Osteoblast (primary cell): ENCODE results near the gene CXXC5. TPM values are rescaled to one million over a fixed set of nuclear protein-coding genes. Genes with fewer than 3 reads are reported as not detected.
A peak's percentile ranks its signal among the peaks of the same experiment; 100 is the strongest.

Source experiments
- DNase-seq: peaks from one replicate; pipeline ENCODE4 v3.0.0; 2011; ENCODE audit warnings: low spot score, mixed read lengths; ENCODE audit not compliant: insufficient read length; ENCODE audit errors: missing footprints
- H2AFZ ChIP-seq: 2 replicates; pipeline ENCODE4 v1.6.0; 2011; ENCODE audit warnings: mild to moderate bottlenecking, low read length
- H3K27ac ChIP-seq: 2 replicates; pipeline ENCODE4 v1.5.1; 2011; ENCODE audit warnings: mild to moderate bottlenecking, low read depth, low read length, moderate library complexity
- H3K27me3 ChIP-seq: 2 replicates; pipeline ENCODE4 v1.6.0; 2012; ENCODE audit warnings: mild to moderate bottlenecking, control low read depth, inconsistent platforms, low read length, moderate library complexity; ENCODE audit not compliant: insufficient read depth
- H3K36me3 ChIP-seq: 2 replicates; pipeline ENCODE4 v1.5.1; 2011; ENCODE audit warnings: mild to moderate bottlenecking, low read length, control low read depth, moderate library complexity; ENCODE audit not compliant: insufficient read depth
- H3K4me1 ChIP-seq: 2 replicates; pipeline ENCODE4 v1.5.1; 2011; ENCODE audit warnings: mild to moderate bottlenecking, low read length, control low read depth, moderate library complexity; ENCODE audit not compliant: insufficient read depth
- H3K4me2 ChIP-seq: 2 replicates; pipeline ENCODE4 v1.6.0; 2011; ENCODE audit warnings: mild to moderate bottlenecking, low read length; ENCODE audit not compliant: insufficient read depth
- H3K4me3 ChIP-seq: fragments of 200-600 bp; sonication (generic); 3 replicates; pipeline ENCODE4 v1.5.1; 2012; ENCODE audit warnings: mild to moderate bottlenecking, low read length, inconsistent platforms; ENCODE audit not compliant: insufficient read depth
- H3K79me2 ChIP-seq: 2 replicates; pipeline ENCODE4 v1.6.0; 2012; ENCODE audit warnings: mild to moderate bottlenecking, low read length, control low read depth, inconsistent platforms; ENCODE audit not compliant: insufficient read depth
- H3K9me3 ChIP-seq: 2 replicates; pipeline ENCODE4 v1.5.1; 2011; ENCODE audit warnings: low read depth, low read length, control low read depth
- H4K20me1 ChIP-seq: 2 replicates; pipeline ENCODE4 v1.6.0; 2012; ENCODE audit warnings: mild to moderate bottlenecking, low read length, control low read depth; ENCODE audit not compliant: insufficient read depth
- CTCF ChIP-seq: IDR thresholded peaks from 2 replicates; pipeline ENCODE4 v1.5.1; 2011; ENCODE audit warnings: mild to moderate bottlenecking, low read depth, low read length, moderate library complexity; ENCODE audit errors: extremely low read depth
- total RNA-seq: library from RNA; depleted of rRNA; stranded (reverse); fragments of >200 nt; gene quantifications from 2 replicates; pipeline ENCODE4 v1.2.3, GENCODE V29; 2012

The CXXC5 gene
- total RNA-seq, 1 donor, result 186 TPM

GRCh38 chr5:139683295-139684271 is 35.4 kb downstream of the CXXC5 start:
- no peaks in the 10 kb centered on the region for H3K27me3 ChIP-seq
- no peak for DNase-seq
- H3K4me3 ChIP-seq, result no peak overlapping the region
- H3K4me1 ChIP-seq, result peaks cover 11% of the 10 kb centered on the region
- no peak overlapping the region for H3K4me2 ChIP-seq
- no peaks in the 10 kb centered on the region for H3K9me3 ChIP-seq
- no peak overlapping the region for H2AFZ ChIP-seq
- peak overlapping the region; percentile 56 for H3K27ac ChIP-seq
- TF ChIP-seq CTCF, result no peak
- peaks cover 62% of the 10 kb centered on the region for H4K20me1 ChIP-seq
- H3K36me3 ChIP-seq, result peaks cover 73% of the 10 kb centered on the region
- peaks cover 91% of the 10 kb centered on the region for H3K79me2 ChIP-seq

GRCh38 chr5:139684350-139684880 is 36.3 kb downstream of the CXXC5 start:
- TF ChIP-seq CTCF, result no peak
- H3K27me3 ChIP-seq, result no peaks in the 10 kb centered on the region
- no peak overlapping the region for H3K4me2 ChIP-seq
- H3K27ac ChIP-seq, result peak overlapping the region; percentile 56
- H3K9me3 ChIP-seq, result no peaks in the 10 kb centered on the region
- H3K79me2 ChIP-seq, result peaks cover 87% of the 10 kb centered on the region
- peaks cover 78% of the 10 kb centered on the region for H3K36me3 ChIP-seq
- H3K4me1 ChIP-seq, result peaks cover 13% of the 10 kb centered on the region
- no peak for DNase-seq
- no peak overlapping the region for H3K4me3 ChIP-seq
- no peak overlapping the region for H2AFZ ChIP-seq
- H4K20me1 ChIP-seq, result peaks cover 60% of the 10 kb centered on the region

GRCh38 chr5:139684881-139685749 is 37.0 kb downstream of the CXXC5 start:
- Histone ChIP-seq H2AFZ (no peak overlapping the region), H3K4me1 (peaks cover 15% of the 10 kb centered on the region), H3K9me3 (no peaks in the 10 kb centered on the region), H3K27me3 (no peaks in the 10 kb centered on the region), H3K4me2 (no peak overlapping the region), H3K79me2 (peaks cover 82% of the 10 kb centered on the region), H3K36me3 (peaks cover 73% of the 10 kb centered on the region), H4K20me1 (peaks cover 57% of the 10 kb centered on the region), H3K27ac (peak overlapping the region; percentile 31), H3K4me3 (no peak overlapping the region)
- no peak for TF ChIP-seq CTCF
- DNase-seq, result peak; percentile 90
